AG04450 (cell line): Measurements from ENCODE around the gene IFNL1. TPM values are rescaled to one million over a fixed set of nuclear protein-coding genes. Genes with fewer than 3 reads are reported as not detected.

Experiments used
- CTCF ChIA-PET: fragments of 300-600, 350-600 bp; formaldehyde crosslinking; extraction: SDS; loops from one replicate; lab custom pipeline; 2022; ENCODE audit warnings: antibody characterized with exemption, inconsistent platforms; lab: Charles Lee
- POLR2A ChIA-PET: fragments of 350-600 bp; formaldehyde crosslinking; extraction: SDS; loops from one replicate; lab custom pipeline; 2021; ENCODE audit warnings: antibody characterized with exemption, inconsistent platforms; lab: Yijun Ruan, JAX
- DNase-seq: peaks from one replicate; pipeline ENCODE4 v3.0.0-alpha.2; 2011; ENCODE audit warnings: low read depth, low spot score
- H3K27ac ChIP-seq: one replicate; pipeline ENCODE4 v1.5.1; 2012; ENCODE audit warnings: low read depth, low read length, control low read depth
- H3K27me3 ChIP-seq: one replicate; pipeline ENCODE4 v1.6.0; 2012; ENCODE audit warnings: low read length; ENCODE audit not compliant: control insufficient read depth, insufficient read depth
- H3K4me3 ChIP-seq: 2 replicates; pipeline ENCODE4 v1.5.1; 2011; ENCODE audit warnings: mild to moderate bottlenecking, low read depth, low read length, control low read depth
- H3K9me3 ChIP-seq: 2 replicates; pipeline ENCODE4 v1.5.1; 2012; ENCODE audit warnings: low read length; ENCODE audit not compliant: control insufficient read depth, insufficient read depth
- polyA plus RNA-seq: library from polyadenylated mRNA; depleted of rRNA; stranded (reverse); fragments of >200 nt; gene quantifications from 2 replicates; pipeline ENCODE4 v1.2.3, GENCODE V29; 2011
- TF ChIP-seq, protein P1 (sequence below): IDR thresholded peaks from 2 replicates; pipeline ENCODE4 v1.5.1; 2011; ENCODE audit warnings: low read depth, low read length, control low read depth, inconsistent platforms

The IFNL1 gene
- polyA plus RNA-seq, 1 experiment, result not detected

DNA sequence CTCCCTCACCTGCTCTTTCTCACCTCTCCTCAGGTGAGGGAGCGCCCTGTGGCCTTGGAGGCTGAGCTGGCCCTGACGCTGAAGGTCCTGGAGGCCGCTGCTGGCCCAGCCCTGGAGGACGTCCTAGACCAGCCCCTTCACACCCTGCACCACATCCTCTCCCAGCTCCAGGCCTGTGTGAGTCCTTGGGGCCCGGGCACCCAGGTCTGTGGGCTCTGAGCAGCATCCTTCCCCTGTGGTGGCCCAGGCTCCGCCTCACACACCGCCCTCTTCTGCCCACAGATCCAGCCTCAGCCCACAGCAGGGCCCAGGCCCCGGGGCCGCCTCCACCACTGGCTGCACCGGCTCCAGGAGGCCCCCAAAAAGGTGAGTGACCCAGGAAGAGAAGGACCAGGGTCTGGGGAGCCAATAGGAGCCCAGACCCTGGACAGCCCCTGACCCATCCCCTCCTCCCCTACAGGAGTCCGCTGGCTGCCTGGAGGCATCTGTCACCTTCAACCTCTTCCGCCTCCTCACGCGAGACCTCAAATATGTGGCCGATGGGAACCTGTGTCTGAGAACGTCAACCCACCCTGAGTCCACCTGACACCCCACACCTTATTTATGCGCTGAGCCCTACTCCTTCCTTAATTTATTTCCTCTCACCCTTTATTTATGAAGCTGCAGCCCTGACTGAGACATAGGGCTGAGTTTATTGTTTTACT is 1.9 kb downstream of the IFNL1 start:
- H3K9me3 ChIP-seq, result no peaks in the 10 kb centered on the region
- TF ChIP-seq, protein P1, sequence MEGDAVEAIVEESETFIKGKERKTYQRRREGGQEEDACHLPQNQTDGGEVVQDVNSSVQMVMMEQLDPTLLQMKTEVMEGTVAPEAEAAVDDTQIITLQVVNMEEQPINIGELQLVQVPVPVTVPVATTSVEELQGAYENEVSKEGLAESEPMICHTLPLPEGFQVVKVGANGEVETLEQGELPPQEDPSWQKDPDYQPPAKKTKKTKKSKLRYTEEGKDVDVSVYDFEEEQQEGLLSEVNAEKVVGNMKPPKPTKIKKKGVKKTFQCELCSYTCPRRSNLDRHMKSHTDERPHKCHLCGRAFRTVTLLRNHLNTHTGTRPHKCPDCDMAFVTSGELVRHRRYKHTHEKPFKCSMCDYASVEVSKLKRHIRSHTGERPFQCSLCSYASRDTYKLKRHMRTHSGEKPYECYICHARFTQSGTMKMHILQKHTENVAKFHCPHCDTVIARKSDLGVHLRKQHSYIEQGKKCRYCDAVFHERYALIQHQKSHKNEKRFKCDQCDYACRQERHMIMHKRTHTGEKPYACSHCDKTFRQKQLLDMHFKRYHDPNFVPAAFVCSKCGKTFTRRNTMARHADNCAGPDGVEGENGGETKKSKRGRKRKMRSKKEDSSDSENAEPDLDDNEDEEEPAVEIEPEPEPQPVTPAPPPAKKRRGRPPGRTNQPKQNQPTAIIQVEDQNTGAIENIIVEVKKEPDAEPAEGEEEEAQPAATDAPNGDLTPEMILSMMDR, result no peak
- no peak overlapping the region for H3K27ac ChIP-seq
- H3K4me3 ChIP-seq, result no peak overlapping the region
- DNase-seq, result no peak
- CTCF ChIA-PET, result no interaction called here
- POLR2A ChIA-PET, result no interaction called here
- H3K27me3 ChIP-seq, result peaks cover 15% of the 10 kb centered on the region

DNA sequence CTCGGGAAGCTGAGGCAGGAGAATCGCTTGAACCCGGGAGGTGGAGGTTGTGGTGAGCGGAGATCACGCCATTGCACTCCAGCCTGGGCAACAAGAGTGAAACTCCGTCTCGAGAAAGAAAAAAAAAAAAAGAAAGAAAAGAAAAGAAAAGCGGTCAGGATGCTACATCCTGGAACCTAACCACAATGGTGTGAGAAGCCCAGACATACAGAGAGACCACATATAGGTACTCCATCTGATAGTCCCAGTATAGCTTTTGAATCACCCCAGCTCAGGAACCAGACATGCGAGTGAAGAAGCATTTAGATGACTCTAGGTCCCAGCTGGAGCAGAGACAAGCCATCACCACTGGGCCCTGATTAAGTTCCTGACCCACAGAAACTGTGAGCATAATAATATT is 3.2 kb downstream of the IFNL1 start:
- H3K9me3 ChIP-seq, result no peaks in the 10 kb centered on the region
- H3K27me3 ChIP-seq, result peaks cover 23% of the 10 kb centered on the region
- ChIA-PET CTCF (no interaction called here), POLR2A (interaction anchor here (1.0 kb wide), 1 partner anchor 43 kb away, joined by 3 read pairs; the partner anchor contains the start of gene SAMD4B)
- H3K27ac ChIP-seq, result no peak overlapping the region
- TF ChIP-seq, protein P1, result no peak
- no peak for DNase-seq
- H3K4me3 ChIP-seq, result no peak overlapping the region

DNA sequence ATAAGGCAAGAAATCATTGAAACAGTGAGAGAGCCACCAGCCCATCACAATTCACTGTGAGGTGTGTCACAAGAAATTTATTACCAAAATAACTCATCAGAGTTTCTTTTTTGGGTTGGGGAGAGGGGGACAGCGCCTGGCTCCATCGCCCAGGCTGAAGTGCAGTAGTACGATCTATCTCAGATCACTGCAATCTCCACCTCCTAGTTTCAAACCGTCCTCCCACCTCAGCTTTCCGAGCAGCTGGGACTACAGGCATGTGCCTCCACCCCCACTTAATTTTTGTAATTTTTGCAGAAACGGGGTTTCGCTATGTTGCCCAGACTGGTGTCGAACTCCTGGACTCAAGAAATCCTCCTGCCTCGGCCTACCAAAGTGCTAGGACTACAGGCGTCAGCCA is 3.6 kb downstream of the IFNL1 start:
- TF ChIP-seq, protein P1, result no peak
- POLR2A ChIA-PET, result interaction anchor here (1.0 kb wide), 1 partner anchor 42 kb away, joined by 3 read pairs; the partner anchor contains the start of gene SAMD4B
- no peak for DNase-seq
- Histone ChIP-seq H3K9me3 (no peaks in the 10 kb centered on the region), H3K4me3 (no peak overlapping the region), H3K27me3 (peaks cover 26% of the 10 kb centered on the region), H3K27ac (no peak overlapping the region)
- CTCF ChIA-PET, result no interaction called here

DNA sequence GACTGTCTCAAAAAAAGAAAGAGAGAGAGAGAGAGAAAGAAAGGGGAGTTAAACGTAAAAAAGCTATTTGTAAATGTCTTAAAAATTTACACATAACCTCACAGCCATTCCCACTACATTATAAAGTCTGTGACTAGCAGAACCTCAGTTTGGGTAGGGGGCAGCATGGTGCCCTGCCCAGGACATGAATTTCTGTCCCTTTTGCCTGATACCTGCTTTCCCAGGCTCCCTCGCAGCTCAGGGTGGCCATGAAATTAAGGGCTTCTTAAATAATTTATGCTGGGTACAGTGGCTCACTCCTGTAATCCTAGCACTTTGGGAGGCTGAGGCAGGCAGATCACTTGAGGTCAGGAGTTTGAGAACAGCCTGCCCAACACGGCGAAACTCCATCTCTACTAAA is 4.8 kb downstream of the IFNL1 start:
- no peak overlapping the region for H3K27ac ChIP-seq
- ChIA-PET CTCF (no interaction called here), POLR2A (no interaction called here)
- no peaks in the 10 kb centered on the region for H3K9me3 ChIP-seq
- TF ChIP-seq, protein P1, result no peak
- H3K27me3 ChIP-seq, result peaks cover 33% of the 10 kb centered on the region
- H3K4me3 ChIP-seq, result no peak overlapping the region
- DNase-seq, result no peak

DNA sequence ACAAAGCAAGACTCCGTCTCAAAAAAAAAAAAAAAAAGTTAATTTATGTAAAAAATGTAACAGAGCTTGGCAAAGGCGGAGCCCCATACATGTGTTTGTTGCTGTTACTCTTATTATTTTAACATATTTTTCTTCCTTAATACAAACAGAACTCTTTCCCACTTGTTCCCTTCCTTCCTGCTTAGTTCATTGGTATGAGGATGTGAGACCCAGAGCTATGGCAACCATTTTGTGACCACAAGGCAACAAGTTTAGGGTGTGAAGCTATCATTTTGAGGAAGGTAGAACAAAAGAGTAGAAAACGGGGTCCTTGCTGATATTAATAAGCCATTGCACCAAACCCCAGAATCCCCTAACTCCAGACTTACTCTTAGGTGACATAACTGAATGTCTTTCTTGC is 5.4 kb downstream of the IFNL1 start:
- DNase-seq, result no peak
- TF ChIP-seq, protein P1, result no peak
- H3K27me3 ChIP-seq, result peaks cover 35% of the 10 kb centered on the region
- no peak overlapping the region for H3K4me3 ChIP-seq
- H3K9me3 ChIP-seq, result no peaks in the 10 kb centered on the region
- ChIA-PET POLR2A (no interaction called here), CTCF (no interaction called here)
- H3K27ac ChIP-seq, result no peak overlapping the region
